Mammary epithelial cell (primary cell): ENCODE data around the gene PIK3C3.

Source experiments
- CTCF ChIP-seq, 2 donors: IDR thresholded peaks in 1 of 2; conservative IDR thresholded peaks in 1 of 2; 2 replicates each; pipeline ENCODE4 v1.5.1; 2011 to 2012; ENCODE audit warnings: inconsistent platforms in 2 of 2, low read length in 2 of 2, mild to moderate bottlenecking in 2 of 2, control low read depth in 1 of 2, low read depth in 1 of 2; ENCODE audit not compliant: insufficient read depth in 1 of 2; ENCODE audit errors: extremely low read depth in 1 of 2
- EZH2 ChIP-seq: IDR thresholded peaks from 2 replicates; pipeline ENCODE4 v1.6.1; 2012; ENCODE audit warnings: low read length, inconsistent platforms, borderline replicate concordance

DNA sequence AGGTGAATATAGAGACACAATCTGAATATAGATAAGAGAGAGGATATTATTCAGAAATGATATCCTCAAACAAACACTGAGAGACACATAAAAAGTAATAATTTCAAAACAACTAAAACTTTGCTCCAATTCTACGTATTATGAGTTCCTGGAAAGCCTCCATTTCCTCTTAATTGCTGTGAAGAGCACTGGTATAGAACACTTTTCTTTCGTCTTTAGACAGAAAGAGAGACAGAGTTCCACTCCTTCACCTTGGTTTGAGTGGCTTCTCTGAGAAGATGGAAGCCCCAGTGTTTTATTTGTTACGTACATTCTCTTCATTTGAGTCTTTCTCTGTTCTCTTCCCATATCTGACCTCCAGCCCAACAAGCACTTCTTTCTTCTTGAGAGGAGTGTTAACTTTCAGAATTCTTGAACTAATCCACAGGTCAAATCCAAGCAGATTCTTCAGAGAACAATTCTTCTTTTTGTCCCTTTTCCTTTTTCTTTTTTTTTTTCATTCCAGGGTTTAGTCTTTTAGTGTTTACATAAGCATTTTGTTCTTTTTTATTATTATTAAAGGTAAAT is 6.4 kb upstream of the PIK3C3 start:
- no peak for TF ChIP-seq CTCF (conservative IDR thresholded peaks at IDR 0.05 in 1 of 2, IDR thresholded peaks at IDR 0.05 in 1 of 2; ENCODE audit: extremely low read depth in 1 of 2, insufficient read depth in 1 of 2, low read depth in 1 of 2, low read length in 2 of 2)
- TF ChIP-seq EZH2: no peak
